Activated CD4-positive, alpha-beta T cell treated with anti-CD3 and anti-CD28 coated beads for 24 hours (primary cell): ENCODE data around the gene GPC5.
"Not testable (repeated sequence)": the region's sequence is repeated elsewhere in the genome, so short reads cannot be mapped to it uniquely, and the experiment has no call there.

Source experiments
- DNase-seq, 2 donors: peaks; one replicate each; pipeline ENCODE4 v3.0.0-alpha.2; 2020; ENCODE audit warnings: low read depth in 2 of 2

The GPC5 gene

GRCh38 chr13:92735909-92736308 lies 1337.5 kb downstream of the GPC5 start:
- no peak for DNase-seq

- DNase-seq = no peak
Observed at GRCh38 chr13:92739306-92739818, 1340.9 kb downstream of the GPC5 start.

- DNase-seq = no peak
Observed at GRCh38 chr13:92743992-92744391, 1345.6 kb downstream of the GPC5 start.

- DNase-seq = no peak
Observed at GRCh38 chr13:92745258-92745657, 1346.8 kb downstream of the GPC5 start.

- not testable (repeated sequence) for DNase-seq
Observed at GRCh38 chr13:92752705-92753104, 1354.3 kb downstream of the GPC5 start.

- no peak for DNase-seq
Observed at GRCh38 chr13:92761710-92762109, 1363.3 kb downstream of the GPC5 start.

- DNase-seq = no peak
Observed at GRCh38 chr13:92767468-92767867, 1369.0 kb downstream of the GPC5 start.

- DNase-seq = no peak
Observed at GRCh38 chr13:92768602-92769001, 1370.2 kb downstream of the GPC5 start.

- DNase-seq = no peak
Observed at GRCh38 chr13:92769046-92769445, 1370.6 kb downstream of the GPC5 start.

GRCh38 chr13:92775658-92776057 lies 1377.2 kb downstream of the GPC5 start:
- no peak for DNase-seq

GRCh38 chr13:92781965-92782690 lies 1383.7 kb downstream of the GPC5 start:
- no peak for DNase-seq

- no peak for DNase-seq
Observed at GRCh38 chr13:92802776-92803175, 1404.4 kb downstream of the GPC5 start.

- DNase-seq = no peak
Observed at GRCh38 chr13:92804346-92804745, 1405.9 kb downstream of the GPC5 start.

- DNase-seq = no peak
Observed at GRCh38 chr13:92804926-92805325, 1406.5 kb downstream of the GPC5 start.

- DNase-seq = no peak
Observed at GRCh38 chr13:92805766-92806165, 1407.3 kb downstream of the GPC5 start.

GRCh38 chr13:92806215-92806614 lies 1407.8 kb downstream of the GPC5 start:
- DNase-seq = no peak

- no peak for DNase-seq
Observed at GRCh38 chr13:92807353-92807752, 1408.9 kb downstream of the GPC5 start.

- DNase-seq = no peak
Observed at GRCh38 chr13:92807966-92808365, 1409.5 kb downstream of the GPC5 start.

GRCh38 chr13:92821324-92821723 lies 1422.9 kb downstream of the GPC5 start:
- no peak for DNase-seq

- DNase-seq = no peak
Observed at GRCh38 chr13:92823059-92823458, 1424.6 kb downstream of the GPC5 start.

GRCh38 chr13:92825938-92826596 lies 1427.6 kb downstream of the GPC5 start:
- DNase-seq = no peak

- DNase-seq = no peak
Observed at GRCh38 chr13:92827503-92827902, 1429.1 kb downstream of the GPC5 start.

GRCh38 chr13:92829930-92830329 lies 1431.5 kb downstream of the GPC5 start:
- DNase-seq = no peak
